Right atrium auricular region (tissue), 2 donors: ENCODE results near the gene STARD3NL. TPM values are rescaled to one million over a fixed set of nuclear protein-coding genes. Genes with fewer than 3 reads are reported as not detected.

Source experiments
- DNase-seq: peaks from one replicate; pipeline ENCODE4 v3.0.0-alpha.2; 2019; ENCODE audit warnings: low spot score
- H3K27ac ChIP-seq, 2 donors: fragments of 200-600 bp; sonication (generic); 1 replicate in 1 of 2; 2 replicates in 1 of 2; pipeline ENCODE4 v1.5.1; 2016 to 2019
- H3K27me3 ChIP-seq, 2 donors: fragments of 200-600 bp; sonication (generic); one replicate each; pipeline versions ENCODE4 v1.5.1 to v1.6.0; 2017 to 2019
- H3K36me3 ChIP-seq: fragments of 200-600 bp; sonication (generic); one replicate; pipeline ENCODE4 v1.5.1; 2016
- H3K4me1 ChIP-seq, 2 donors: fragments of 200-600 bp; sonication (generic); one replicate each; pipeline versions ENCODE4 v1.5.1 to v1.6.0; 2017 to 2019
- H3K4me3 ChIP-seq, 2 donors: fragments of 200-600 bp; sonication (generic); 1 replicate in 1 of 2; 2 replicates in 1 of 2; pipeline ENCODE4 v1.5.1; 2017 to 2019; ENCODE audit warnings: mild to moderate bottlenecking in 1 of 2, moderate library complexity in 1 of 2
- H3K9me3 ChIP-seq, 2 donors: fragments of 200-600 bp; sonication (generic); one replicate each; pipeline ENCODE4 v1.5.1; 2019
- CTCF ChIP-seq, 2 donors: fragments of 200-600 bp; sonication (generic); IDR thresholded peaks; one replicate each; pipeline ENCODE4 v1.5.1; 2019; ENCODE audit warnings: antibody characterized with exemption in 2 of 2
- total RNA-seq, 2 donors: library from RNA; depleted of rRNA; stranded (reverse); fragments of >200 nt; gene quantifications; one replicate each; pipeline ENCODE4 v1.1.0, GENCODE V29; 2016

STARD3NL gene
- total RNA-seq, 2 donors from 2014 or later, result 36.3 to 41.9 TPM

GRCh38 chr7:38273286-38273995 is 95.4 kb downstream of the STARD3NL start, which contains the start of gene TARP:
TARP (minus strand) TSS chr7:38273636.
- H3K4me3 ChIP-seq, result no peak within 1 kb of the TSS
- no peaks in the 10 kb centered on the region for H3K27me3 ChIP-seq
- TF ChIP-seq CTCF (IDR thresholded peaks at IDR 0.05), result no peak
- H3K27ac ChIP-seq, result no peak within 1 kb of the TSS
- H3K36me3 ChIP-seq, result no peaks in the 10 kb centered on the region
- no peak for DNase-seq
- no peaks in the 10 kb centered on the region for H3K9me3 ChIP-seq
- H3K4me1 ChIP-seq, result no peaks in the 10 kb centered on the region

GRCh38 chr7:38274486-38274885 is 96.4 kb downstream of the STARD3NL start:
- no peaks in the 10 kb centered on the region for H3K9me3 ChIP-seq
- no peak overlapping the region for H3K4me3 ChIP-seq
- H3K4me1 ChIP-seq, result no peaks in the 10 kb centered on the region
- H3K27me3 ChIP-seq, result no peaks in the 10 kb centered on the region
- TF ChIP-seq CTCF (IDR thresholded peaks at IDR 0.05), result no peak
- no peak for DNase-seq
- no peak overlapping the region for H3K27ac ChIP-seq
- H3K36me3 ChIP-seq, result no peaks in the 10 kb centered on the region

GRCh38 chr7:38274927-38275620 is 97.0 kb downstream of the STARD3NL start:
- DNase-seq, result no peak
- no peaks in the 10 kb centered on the region for H3K27me3 ChIP-seq
- no peaks in the 10 kb centered on the region for H3K36me3 ChIP-seq
- H3K4me3 ChIP-seq, result no peak overlapping the region
- TF ChIP-seq CTCF (IDR thresholded peaks at IDR 0.05), result no peak
- H3K9me3 ChIP-seq, result no peaks in the 10 kb centered on the region
- H3K4me1 ChIP-seq, result no peaks in the 10 kb centered on the region
- H3K27ac ChIP-seq, result no peak overlapping the region

- no peak overlapping the region for H3K27ac ChIP-seq
- no peak for TF ChIP-seq CTCF (IDR thresholded peaks at IDR 0.05)
These were observed 98.2 kb downstream of the STARD3NL start for GRCh38 chr7:38276096-38276877.

GRCh38 chr7:38280000-38280399 is 102.0 kb downstream of the STARD3NL start:
- peaks cover 0 to 3% of the 10 kb centered on the region in 2 donors for H3K4me1 ChIP-seq
- no peak for TF ChIP-seq CTCF (IDR thresholded peaks at IDR 0.05)
- no peak overlapping the region for H3K4me3 ChIP-seq
- H3K36me3 ChIP-seq, result no peaks in the 10 kb centered on the region
- H3K9me3 ChIP-seq, result no peaks in the 10 kb centered on the region
- H3K27me3 ChIP-seq, result no peaks in the 10 kb centered on the region
- no peak overlapping the region for H3K27ac ChIP-seq
- no peak for DNase-seq

More at GRCh38 chr7:38276096-38276877, 98.2 kb downstream of the STARD3NL start:
- Histone ChIP-seq H3K36me3 (no peaks in the 10 kb centered on the region), H3K9me3 (no peaks in the 10 kb centered on the region), H3K4me1 (no peaks in the 10 kb centered on the region), H3K4me3 (no peak overlapping the region), H3K27me3 (no peaks in the 10 kb centered on the region)
- no peak for DNase-seq
